Measurements from ENCODE around the gene PLEKHN1.

GRCh38 chr1:959731-960362 lies 6.4 kb upstream of the PLEKHN1 start:
- TF ChIP-seq CTCF (IDR thresholded peaks at IDR 0.05; ENCODE audit: low read length) (no peak), EZH2 (IDR thresholded peaks at IDR 0.05; ENCODE audit: borderline replicate concordance, low read length) (no peak)
